Subcutaneous adipose tissue (tissue), 4 donors: ENCODE measurements around the gene SNRPB2. TPM values are rescaled to one million over a fixed set of nuclear protein-coding genes. Genes with fewer than 3 reads are reported as not detected.

Experiments used
- CTCF ChIP-seq: fragments of 450-650 bp; IDR thresholded peaks from one replicate; pipeline ENCODE4 v1.5.1; 2016; ENCODE audit warnings: low read depth, mild to moderate bottlenecking, control low read depth, antibody characterized with exemption, moderate library complexity
- total RNA-seq, 4 donors: library from RNA; depleted of rRNA; stranded (reverse); fragments of >200 nt; gene quantifications; one replicate each; pipeline ENCODE4 v1.1.0, GENCODE V29; 2016

SNRPB2 gene
- total RNA-seq, 4 donors from 2014 or later = 12.6 to 33.9 (median 30.7) TPM

DNA sequence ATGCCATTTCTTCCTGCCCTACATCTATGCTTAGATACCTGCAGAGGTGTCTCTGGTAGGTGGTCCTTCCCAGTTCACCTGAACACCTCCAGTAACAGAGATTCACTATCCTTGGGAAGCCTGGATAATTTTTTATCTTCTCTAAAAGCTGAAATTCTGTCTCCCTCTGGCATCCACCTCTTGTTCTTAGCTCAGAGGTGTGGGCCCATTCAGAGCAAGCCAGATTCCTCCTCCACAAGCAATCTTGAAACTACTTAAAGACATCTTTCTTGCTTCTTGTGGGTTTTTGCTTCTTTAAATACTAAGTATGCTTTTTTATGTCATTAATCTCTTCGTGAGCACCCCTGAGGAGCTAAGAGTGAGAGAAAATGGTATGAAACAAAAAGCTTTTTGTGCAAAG is 10.4 kb upstream of the SNRPB2 start:
- no peak for TF ChIP-seq CTCF

- no peak for TF ChIP-seq CTCF
These were observed 746 bp upstream of the SNRPB2 start for GRCh38 chr20:16729080-16729479.

DNA sequence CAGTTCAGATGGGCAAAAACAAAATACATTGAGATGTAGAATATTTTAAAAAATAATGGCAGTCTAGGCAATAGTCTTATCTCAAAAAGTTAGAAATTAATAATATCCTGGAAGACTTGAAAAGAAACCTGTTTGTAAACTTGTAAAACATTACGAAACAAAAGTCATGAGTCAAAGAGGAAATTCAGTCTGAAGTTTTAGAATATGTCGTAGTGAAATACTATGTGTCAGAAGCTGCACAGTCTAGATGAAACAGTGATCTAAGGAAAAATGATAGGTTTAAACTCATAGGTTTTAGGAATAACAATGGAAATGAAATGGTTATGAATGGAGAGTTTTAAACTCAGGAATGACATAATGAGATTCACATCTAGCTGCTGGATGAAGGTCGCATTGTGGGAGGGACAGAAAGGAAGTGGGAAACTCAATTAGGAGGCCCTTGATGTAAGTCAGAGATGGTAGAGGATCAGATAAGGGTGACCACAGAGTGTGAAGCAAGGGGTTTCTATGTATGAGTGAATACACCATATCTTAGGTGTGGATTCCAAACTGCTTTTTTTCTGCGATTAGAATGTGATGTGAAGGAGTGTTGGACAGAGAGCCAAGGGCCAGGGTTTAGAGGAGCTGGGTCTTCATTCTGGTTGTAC is 2.8 kb downstream of the SNRPB2 start:
- TF ChIP-seq CTCF = no peak

DNA sequence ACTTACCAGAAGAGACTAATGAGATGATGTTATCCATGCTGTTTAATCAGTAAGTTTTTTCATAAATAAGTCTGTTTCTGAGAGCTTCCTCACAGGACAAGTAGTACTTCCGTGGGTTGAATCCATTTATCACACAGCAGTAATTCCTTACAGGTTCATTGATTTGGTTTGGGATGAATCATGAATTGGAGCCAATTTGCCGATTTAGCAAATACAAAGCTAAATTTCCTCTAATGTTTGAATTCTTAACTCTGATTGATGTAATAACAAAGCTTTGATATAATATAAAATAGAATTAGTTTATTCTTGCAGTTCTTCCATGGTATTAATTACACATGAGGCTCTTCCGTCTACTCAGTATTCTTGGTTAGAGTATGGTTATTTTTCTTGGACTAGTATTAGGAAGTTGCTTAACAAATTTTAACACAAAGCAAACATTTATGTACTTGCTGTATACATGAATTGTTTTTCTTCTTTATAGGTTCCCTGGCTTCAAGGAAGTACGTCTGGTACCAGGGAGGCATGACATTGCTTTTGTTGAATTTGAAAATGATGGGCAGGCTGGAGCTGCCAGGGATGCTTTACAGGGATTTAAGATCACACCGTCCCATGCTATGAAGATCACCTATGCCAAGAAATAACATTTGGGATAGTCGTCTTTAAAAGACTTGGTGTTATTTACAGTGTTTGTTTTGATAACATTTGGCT is 10.7 kb downstream of the SNRPB2 start:
- TF ChIP-seq CTCF = no peak

- TF ChIP-seq CTCF = no peak
These were observed 14.5 kb downstream of the SNRPB2 start for GRCh38 chr20:16744178-16744807.

GRCh38 chr20:16745204-16745603 is 15.4 kb downstream of the SNRPB2 start:
- no peak for TF ChIP-seq CTCF

- TF ChIP-seq CTCF = no peak
These were observed 17.5 kb downstream of the SNRPB2 start for GRCh38 chr20:16747291-16747811.
